Measurements from ENCODE around the gene DCAF15.

Gene DCAF15

GRCh38 chr19:13931391-13932148 lies 20.7 kb upstream of the DCAF15 start:
- no peak for DNase-seq

GRCh38 chr19:13932149-13932637 lies 20.1 kb upstream of the DCAF15 start:
- no peak for DNase-seq

GRCh38 chr19:13932911-13933393 lies 19.4 kb upstream of the DCAF15 start:
- no peak for DNase-seq

GRCh38 chr19:13934785-13935109 lies 17.6 kb upstream of the DCAF15 start:
- DNase-seq = no peak

GRCh38 chr19:13935765-13936510 lies 16.4 kb upstream of the DCAF15 start:
- DNase-seq = no peak

- no peak for DNase-seq
Measured at GRCh38 chr19:13937479-13938300, 14.6 kb upstream of the DCAF15 start.

GRCh38 chr19:13938301-13939064 lies 13.8 kb upstream of the DCAF15 start, which contains the start of gene PODNL1:
TSS of gene PODNL1 (minus strand) at chr19:13938417. CDS start at chr19:13938181, 236 bp downstream.
- no peak for DNase-seq

GRCh38 chr19:13942023-13942684 lies 10.2 kb upstream of the DCAF15 start:
- DNase-seq = no peak

- DNase-seq = no peak
Measured at GRCh38 chr19:13946414-13946813, 5.9 kb upstream of the DCAF15 start.

GRCh38 chr19:13951043-13951442 lies 1.3 kb upstream of the DCAF15 start:
- no peak for DNase-seq

- DNase-seq = no peak
Measured at GRCh38 chr19:13951799-13952153, 533 bp upstream of the DCAF15 start.

GRCh38 chr19:13952931-13953531 lies 722 bp downstream of the DCAF15 start:
- DNase-seq = no peak

GRCh38 chr19:13954185-13954584 lies 1.9 kb downstream of the DCAF15 start:
- no peak for DNase-seq

GRCh38 chr19:13955662-13956364 lies 3.5 kb downstream of the DCAF15 start:
- DNase-seq = no peak

GRCh38 chr19:13956365-13956744 lies 4.0 kb downstream of the DCAF15 start:
- DNase-seq = no peak

- DNase-seq = no peak
Measured at GRCh38 chr19:13957051-13957450, 4.7 kb downstream of the DCAF15 start.

- DNase-seq = no peak
Measured at GRCh38 chr19:13958043-13958442, 5.7 kb downstream of the DCAF15 start.

- no peak for DNase-seq
Measured at GRCh38 chr19:13959141-13959961, 7.0 kb downstream of the DCAF15 start.

- DNase-seq = no peak
Measured at GRCh38 chr19:13959962-13960862, 7.9 kb downstream of the DCAF15 start.

All from cortex of kidney (tissue), 1 donor.